ENCODE measurements around the gene ARHGEF38.
"Not testable (repeated sequence)": the region's sequence is repeated elsewhere in the genome, so short reads cannot be mapped to it uniquely, and the experiment has no call there.

Gene ARHGEF38

GRCh38 chr4:105715692-105716278 is 163.4 kb downstream of the ARHGEF38 start:
- no peaks in the 10 kb centered on the region for H3F3A ChIP-seq (ENCODE audit: low read depth)
- no peaks in the 10 kb centered on the region for H3K27me3 ChIP-seq (ENCODE audit: insufficient read depth, low read length, poor library complexity, severe bottlenecking)
- H3K4me2 ChIP-seq (ENCODE audit: low read depth, low read length, poor library complexity, severe bottlenecking), result no peak overlapping the region
- no peaks in the 10 kb centered on the region; the same call in 1 of the 2 replicates for H3K36me3 ChIP-seq (ENCODE audit: insufficient read depth, low read length)
- no peak overlapping the region for H3K9ac ChIP-seq (ENCODE audit: low read depth, low read length, poor library complexity, severe bottlenecking)
- TF ChIP-seq CTCF (conservative IDR thresholded peaks at IDR 0.05; ENCODE audit: low read length) (peak; percentile 75), EZH2phosphoT487 (IDR thresholded peaks at IDR 0.05; ENCODE audit: borderline replicate concordance) (no peak)
- peaks cover 29% of the 10 kb centered on the region for H3K4me1 ChIP-seq (ENCODE audit: insufficient read depth, low read length, poor library complexity, severe bottlenecking)
- no peaks in the 10 kb centered on the region for H3K9me2 ChIP-seq (replicated peaks; ENCODE audit: low read depth, low read length)
- no peak overlapping the region for H2AFZ ChIP-seq (ENCODE audit: low read length)
- peaks cover 12% of the 10 kb centered on the region for H3K79me2 ChIP-seq (ENCODE audit: insufficient read depth, low read length)
- H3K9me3 ChIP-seq (ENCODE audit: insufficient read depth, low read depth, low read length), result no peaks in the 10 kb centered on the region
- no peak overlapping the region for H3K4me3 ChIP-seq (ENCODE audit: low read length, poor library complexity, severe bottlenecking)
- no peaks in the 10 kb centered on the region for H4K20me1 ChIP-seq (ENCODE audit: insufficient read depth, low read length, poor library complexity, severe bottlenecking)

GRCh38 chr4:105719204-105719603 is 166.8 kb downstream of the ARHGEF38 start:
- Histone ChIP-seq H3K79me2 (ENCODE audit: insufficient read depth, low read length) (no peaks in the 10 kb centered on the region), H3K4me3 (ENCODE audit: low read length, poor library complexity, severe bottlenecking) (no peak overlapping the region), H3K9me3 (ENCODE audit: insufficient read depth, low read depth, low read length) (no peaks in the 10 kb centered on the region), H3K27me3 (ENCODE audit: insufficient read depth, low read length, poor library complexity, severe bottlenecking) (no peaks in the 10 kb centered on the region), H3K9me2 (replicated peaks; ENCODE audit: low read depth, low read length) (no peaks in the 10 kb centered on the region), H3K36me3 (ENCODE audit: insufficient read depth, low read length) (no peaks in the 10 kb centered on the region; the same call in 1 of the 2 replicates), H3K4me2 (ENCODE audit: low read depth, low read length, poor library complexity, severe bottlenecking) (no peak overlapping the region), H4K20me1 (ENCODE audit: insufficient read depth, low read length, poor library complexity, severe bottlenecking) (no peaks in the 10 kb centered on the region), H3K4me1 (ENCODE audit: insufficient read depth, low read length, poor library complexity, severe bottlenecking) (peaks cover 4% of the 10 kb centered on the region), H3F3A (ENCODE audit: low read depth) (no peaks in the 10 kb centered on the region), H3K9ac (ENCODE audit: low read depth, low read length, poor library complexity, severe bottlenecking) (no peak overlapping the region), H2AFZ (ENCODE audit: low read length) (no peak overlapping the region)
- TF ChIP-seq CTCF (conservative IDR thresholded peaks at IDR 0.05; ENCODE audit: low read length) (no peak), EZH2phosphoT487 (IDR thresholded peaks at IDR 0.05; ENCODE audit: borderline replicate concordance) (no peak)

GRCh38 chr4:105725623-105726022 is 173.2 kb downstream of the ARHGEF38 start:
- H3K4me3 ChIP-seq (ENCODE audit: low read length, poor library complexity, severe bottlenecking), result no peak overlapping the region
- no peak overlapping the region for H3K4me2 ChIP-seq (ENCODE audit: low read depth, low read length, poor library complexity, severe bottlenecking)
- H3F3A ChIP-seq (ENCODE audit: low read depth), result no peaks in the 10 kb centered on the region
- H2AFZ ChIP-seq (ENCODE audit: low read length), result no peak overlapping the region
- no peaks in the 10 kb centered on the region for H3K4me1 ChIP-seq (ENCODE audit: insufficient read depth, low read length, poor library complexity, severe bottlenecking)
- no peaks in the 10 kb centered on the region for H3K9me2 ChIP-seq (replicated peaks; ENCODE audit: low read depth, low read length)
- no peak overlapping the region for H3K9ac ChIP-seq (ENCODE audit: low read depth, low read length, poor library complexity, severe bottlenecking)
- H3K79me2 ChIP-seq (ENCODE audit: insufficient read depth, low read length), result no peaks in the 10 kb centered on the region
- peaks cover 5% of the 10 kb centered on the region; the same call in 1 of the 2 replicates for H3K36me3 ChIP-seq (ENCODE audit: insufficient read depth, low read length)
- no peaks in the 10 kb centered on the region for H3K27me3 ChIP-seq (ENCODE audit: insufficient read depth, low read length, poor library complexity, severe bottlenecking)
- H3K9me3 ChIP-seq (ENCODE audit: insufficient read depth, low read depth, low read length), result peaks cover 4% of the 10 kb centered on the region; the same call in 1 of the 2 replicates
- H4K20me1 ChIP-seq (ENCODE audit: insufficient read depth, low read length, poor library complexity, severe bottlenecking), result no peaks in the 10 kb centered on the region
- TF ChIP-seq EZH2phosphoT487 (IDR thresholded peaks at IDR 0.05; ENCODE audit: borderline replicate concordance) (no peak), CTCF (conservative IDR thresholded peaks at IDR 0.05; ENCODE audit: low read length) (no peak)

GRCh38 chr4:105729895-105730294 is 177.5 kb downstream of the ARHGEF38 start:
- H3K4me3 ChIP-seq (ENCODE audit: low read length, poor library complexity, severe bottlenecking); H2AFZ ChIP-seq (ENCODE audit: low read length); H3K36me3 ChIP-seq (ENCODE audit: insufficient read depth, low read length); H3K9me2 ChIP-seq (replicated peaks; ENCODE audit: low read depth, low read length); H3K9me3 ChIP-seq (ENCODE audit: insufficient read depth, low read depth, low read length); H3K27me3 ChIP-seq (ENCODE audit: insufficient read depth, low read length, poor library complexity, severe bottlenecking); H3K9ac ChIP-seq (ENCODE audit: low read depth, low read length, poor library complexity, severe bottlenecking); H3K4me2 ChIP-seq (ENCODE audit: low read depth, low read length, poor library complexity, severe bottlenecking); H4K20me1 ChIP-seq (ENCODE audit: insufficient read depth, low read length, poor library complexity, severe bottlenecking); H3K79me2 ChIP-seq (ENCODE audit: insufficient read depth, low read length); H3K4me1 ChIP-seq (ENCODE audit: insufficient read depth, low read length, poor library complexity, severe bottlenecking); H3F3A ChIP-seq (ENCODE audit: low read depth): not testable (repeated sequence)

All from Loucy (cell line).